Measurements from ENCODE around the gene CARS2.

Gene CARS2

DNA sequence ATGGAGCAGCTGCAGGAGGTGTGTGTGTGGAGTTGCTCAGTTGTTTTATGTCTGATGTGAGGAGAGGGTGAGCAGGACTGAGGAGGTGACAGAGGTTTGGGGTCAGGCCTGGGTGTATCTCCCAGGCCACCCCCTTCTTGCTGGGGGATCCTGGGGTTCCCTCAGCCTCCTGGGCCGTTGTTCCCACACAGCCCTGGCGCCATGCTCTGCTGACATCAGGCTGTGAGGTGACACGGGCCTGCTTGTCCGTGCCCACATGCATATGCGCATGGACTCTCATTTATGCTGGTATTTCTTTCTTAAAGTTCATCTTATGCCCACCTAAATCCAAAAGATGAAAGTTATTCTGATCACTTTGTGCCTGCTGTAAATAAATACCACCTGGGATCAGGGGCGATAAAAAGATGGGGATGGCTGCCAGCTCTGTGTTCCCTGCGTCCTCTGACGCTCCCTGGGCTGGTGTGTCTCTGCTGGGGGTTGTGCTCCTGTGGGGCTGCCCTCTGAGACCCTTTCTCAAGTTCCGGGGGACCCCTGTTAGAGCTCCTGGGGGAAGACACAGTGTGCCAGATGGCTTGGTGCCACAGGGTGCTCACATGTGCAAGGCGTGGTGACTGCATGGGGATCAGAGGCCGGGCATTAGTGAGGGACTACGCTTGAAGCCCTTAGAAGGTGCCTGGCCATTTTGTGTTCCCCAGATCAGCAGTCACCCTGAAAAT is 78.0 kb downstream of the CARS2 start:
- Histone ChIP-seq H3K4me3 (ENCODE audit: low read depth, low read length) (no peak overlapping the region), H3K27ac (no peak overlapping the region), H3K9ac (no peak overlapping the region), H3K27me3 (ENCODE audit: control insufficient read depth, insufficient read depth, low read length) (no peaks in the 10 kb centered on the region), H3K79me2 (peaks cover 31% of the 10 kb centered on the region), H2AFZ (no peak overlapping the region), H3K4me1 (no peaks in the 10 kb centered on the region), H3K36me3 (ENCODE audit: control insufficient read depth, insufficient read depth, low read length) (no peaks in the 10 kb centered on the region), H3K4me2 (ENCODE audit: low read length) (no peak overlapping the region), H3K9me3 (ENCODE audit: control insufficient read depth, low read length) (no peaks in the 10 kb centered on the region)
- no peak for TF ChIP-seq CTCF (IDR thresholded peaks at IDR 0.05)

DNA sequence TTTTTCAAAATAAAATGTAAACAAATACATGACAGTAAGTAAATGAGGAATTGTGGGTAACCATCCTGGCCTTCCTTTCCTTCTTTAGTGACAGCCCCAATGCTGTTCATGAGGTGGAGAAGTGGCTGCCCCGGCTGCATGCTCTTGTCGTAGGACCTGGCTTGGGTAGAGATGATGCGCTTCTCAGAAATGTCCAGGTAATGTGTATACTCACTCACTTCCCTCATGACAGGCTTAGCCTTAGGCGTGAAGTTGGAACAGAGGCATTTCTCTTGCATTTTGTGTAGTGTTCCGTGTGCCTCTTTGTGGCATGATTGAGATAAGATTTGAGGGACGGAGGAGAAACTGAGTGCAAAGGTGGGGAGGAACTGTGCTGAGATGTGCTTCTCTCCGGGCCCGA is 78.6 kb downstream of the CARS2 start:
- Histone ChIP-seq H3K4me3 (ENCODE audit: low read depth, low read length) (no peak overlapping the region), H3K79me2 (peaks cover 32% of the 10 kb centered on the region), H3K27me3 (ENCODE audit: control insufficient read depth, insufficient read depth, low read length) (no peaks in the 10 kb centered on the region), H3K27ac (no peak overlapping the region), H3K36me3 (ENCODE audit: control insufficient read depth, insufficient read depth, low read length) (no peaks in the 10 kb centered on the region), H3K4me2 (ENCODE audit: low read length) (no peak overlapping the region), H3K9me3 (ENCODE audit: control insufficient read depth, low read length) (no peaks in the 10 kb centered on the region), H3K9ac (no peak overlapping the region), H3K4me1 (no peaks in the 10 kb centered on the region), H2AFZ (no peak overlapping the region)
- TF ChIP-seq CTCF (IDR thresholded peaks at IDR 0.05) = no peak

GRCh38 chr13:110626521-110626920 is 79.4 kb downstream of the CARS2 start:
- Histone ChIP-seq H2AFZ (no peak overlapping the region), H3K36me3 (ENCODE audit: control insufficient read depth, insufficient read depth, low read length) (no peaks in the 10 kb centered on the region), H3K9ac (no peak overlapping the region), H3K9me3 (ENCODE audit: control insufficient read depth, low read length) (no peaks in the 10 kb centered on the region), H3K4me3 (ENCODE audit: low read depth, low read length) (no peak overlapping the region), H3K27me3 (ENCODE audit: control insufficient read depth, insufficient read depth, low read length) (no peaks in the 10 kb centered on the region), H3K4me1 (no peaks in the 10 kb centered on the region), H3K4me2 (ENCODE audit: low read length) (no peak overlapping the region), H3K27ac (no peak overlapping the region), H3K79me2 (peaks cover 31% of the 10 kb centered on the region)
- no peak for TF ChIP-seq CTCF (IDR thresholded peaks at IDR 0.05)

- no peak for TF ChIP-seq CTCF (IDR thresholded peaks at IDR 0.05)
- Histone ChIP-seq H3K9ac (no peak overlapping the region), H3K4me3 (ENCODE audit: low read depth, low read length) (no peak overlapping the region), H3K36me3 (ENCODE audit: control insufficient read depth, insufficient read depth, low read length) (no peaks in the 10 kb centered on the region), H2AFZ (no peak overlapping the region), H3K79me2 (peaks cover 38% of the 10 kb centered on the region), H3K27me3 (ENCODE audit: control insufficient read depth, insufficient read depth, low read length) (no peaks in the 10 kb centered on the region), H3K9me3 (ENCODE audit: control insufficient read depth, low read length) (no peaks in the 10 kb centered on the region), H3K4me1 (no peaks in the 10 kb centered on the region), H3K27ac (no peak overlapping the region), H3K4me2 (ENCODE audit: low read length) (no peak overlapping the region)
Observed at GRCh38 chr13:110625771-110626321, 80.1 kb downstream of the CARS2 start.
